ENCODE results near the gene PSPC1. TPM values are rescaled to one million over a fixed set of nuclear protein-coding genes. Genes with fewer than 3 reads are reported as not detected.
A peak's percentile ranks its signal among the peaks of the same experiment; 100 is the strongest.

The PSPC1 gene
- total RNA-seq, 1 donor from 2014 or later: 86.7 TPM

- no peak for DNase-seq (ENCODE audit: low spot score in 2 of 2, unreplicated experiment in 2 of 2)
- H3K4me1 Mint-ChIP-seq: no peaks in the 10 kb centered on the region
- no peaks in the 10 kb centered on the region for H3K27me3 Mint-ChIP-seq (ENCODE audit: low read depth)
- peaks cover 16% of the 10 kb centered on the region for H3K36me3 Mint-ChIP-seq
- no peak overlapping the region for H3K27ac Mint-ChIP-seq
- TF ChIP-seq, protein P1, sequence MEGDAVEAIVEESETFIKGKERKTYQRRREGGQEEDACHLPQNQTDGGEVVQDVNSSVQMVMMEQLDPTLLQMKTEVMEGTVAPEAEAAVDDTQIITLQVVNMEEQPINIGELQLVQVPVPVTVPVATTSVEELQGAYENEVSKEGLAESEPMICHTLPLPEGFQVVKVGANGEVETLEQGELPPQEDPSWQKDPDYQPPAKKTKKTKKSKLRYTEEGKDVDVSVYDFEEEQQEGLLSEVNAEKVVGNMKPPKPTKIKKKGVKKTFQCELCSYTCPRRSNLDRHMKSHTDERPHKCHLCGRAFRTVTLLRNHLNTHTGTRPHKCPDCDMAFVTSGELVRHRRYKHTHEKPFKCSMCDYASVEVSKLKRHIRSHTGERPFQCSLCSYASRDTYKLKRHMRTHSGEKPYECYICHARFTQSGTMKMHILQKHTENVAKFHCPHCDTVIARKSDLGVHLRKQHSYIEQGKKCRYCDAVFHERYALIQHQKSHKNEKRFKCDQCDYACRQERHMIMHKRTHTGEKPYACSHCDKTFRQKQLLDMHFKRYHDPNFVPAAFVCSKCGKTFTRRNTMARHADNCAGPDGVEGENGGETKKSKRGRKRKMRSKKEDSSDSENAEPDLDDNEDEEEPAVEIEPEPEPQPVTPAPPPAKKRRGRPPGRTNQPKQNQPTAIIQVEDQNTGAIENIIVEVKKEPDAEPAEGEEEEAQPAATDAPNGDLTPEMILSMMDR (IDR thresholded peaks at IDR 0.05; ENCODE audit: unreplicated experiment): no peak
- no peak overlapping the region for H3K4me3 Mint-ChIP-seq
- H3K9me3 Mint-ChIP-seq: no peaks in the 10 kb centered on the region
Measured at GRCh38 chr13:19810996-19811881, 28.5 kb upstream of the PSPC1 start.

- H3K9me3 Mint-ChIP-seq: no peaks in the 10 kb centered on the region
- peaks cover 16% of the 10 kb centered on the region for H3K36me3 Mint-ChIP-seq
- DNase-seq (ENCODE audit: low spot score in 2 of 2, unreplicated experiment in 2 of 2): no peak
- no peak overlapping the region for H3K4me3 Mint-ChIP-seq
- TF ChIP-seq, protein P1 (IDR thresholded peaks at IDR 0.05; ENCODE audit: unreplicated experiment): no peak
- no peak overlapping the region for H3K27ac Mint-ChIP-seq
- no peaks in the 10 kb centered on the region for H3K27me3 Mint-ChIP-seq (ENCODE audit: low read depth)
- no peaks in the 10 kb centered on the region for H3K4me1 Mint-ChIP-seq
Measured at GRCh38 chr13:19810151-19810550, 27.4 kb upstream of the PSPC1 start.

DNA sequence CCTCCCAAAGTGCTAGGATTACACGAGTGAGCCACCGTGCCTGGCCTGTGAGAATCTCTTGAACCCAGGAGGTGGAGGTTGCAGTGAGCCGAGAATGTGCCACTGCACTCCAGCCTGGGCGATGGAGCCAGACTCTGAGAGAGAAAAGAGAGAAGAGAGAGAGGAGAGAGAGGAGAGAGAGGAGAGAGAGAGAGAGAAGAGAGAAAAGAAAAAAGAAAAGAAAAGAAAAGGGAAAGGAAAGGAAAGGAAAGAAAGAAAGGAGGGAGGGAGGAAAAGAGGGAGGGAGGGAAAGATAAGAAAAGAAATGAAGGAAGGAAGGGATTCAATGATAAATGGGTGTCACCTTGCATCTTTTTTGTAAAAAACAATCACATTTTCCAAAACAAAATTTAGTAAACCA is 23.0 kb upstream of the PSPC1 start:
- no peak for DNase-seq (ENCODE audit: low spot score in 2 of 2, unreplicated experiment in 2 of 2)
- Mint-ChIP-seq H3K36me3 (peaks cover 7% of the 10 kb centered on the region), H3K4me3 (no peak overlapping the region), H3K27ac (no peak overlapping the region), H3K27me3 (ENCODE audit: low read depth) (no peaks in the 10 kb centered on the region), H3K4me1 (no peaks in the 10 kb centered on the region), H3K9me3 (no peaks in the 10 kb centered on the region)
- TF ChIP-seq, protein P1 (IDR thresholded peaks at IDR 0.05; ENCODE audit: unreplicated experiment): no peak

GRCh38 chr13:19795956-19796355 is 13.2 kb upstream of the PSPC1 start:
- Mint-ChIP-seq H3K4me1 (peaks cover 12% of the 10 kb centered on the region), H3K4me3 (no peak overlapping the region), H3K27ac (peak overlapping the region; percentile 86), H3K9me3 (no peaks in the 10 kb centered on the region), H3K27me3 (ENCODE audit: low read depth) (no peaks in the 10 kb centered on the region), H3K36me3 (peaks cover 15% of the 10 kb centered on the region)
- TF ChIP-seq, protein P1 (IDR thresholded peaks at IDR 0.05; ENCODE audit: unreplicated experiment): no peak
- DNase-seq (ENCODE audit: low spot score in 2 of 2, unreplicated experiment in 2 of 2): no peak

DNA sequence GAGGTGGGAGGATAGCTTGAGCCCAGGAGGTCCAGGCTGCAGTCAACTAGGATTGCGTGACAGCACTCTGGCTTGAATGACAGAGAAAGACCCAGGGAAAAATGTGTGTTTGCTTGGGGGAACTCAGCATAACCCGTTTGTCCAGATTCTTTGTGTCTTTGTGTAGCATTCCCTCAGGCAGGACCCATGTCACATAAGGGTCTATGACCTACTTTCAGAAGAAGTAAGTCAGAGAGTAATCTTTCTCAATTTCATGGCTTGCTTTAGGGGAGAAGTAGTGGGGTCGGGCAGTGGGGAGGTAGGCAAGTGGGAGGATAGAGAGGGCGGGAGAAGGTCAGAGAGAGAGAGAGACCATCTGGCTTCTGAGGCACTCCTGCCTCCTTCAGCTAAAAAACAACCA is 11.9 kb upstream of the PSPC1 start:
- peak overlapping the region; percentile 95 for H3K27ac Mint-ChIP-seq
- peaks cover 12% of the 10 kb centered on the region for H3K4me1 Mint-ChIP-seq
- TF ChIP-seq, protein P1 (IDR thresholded peaks at IDR 0.05; ENCODE audit: unreplicated experiment): no peak
- no peak overlapping the region for H3K4me3 Mint-ChIP-seq
- no peaks in the 10 kb centered on the region for H3K9me3 Mint-ChIP-seq
- peaks cover 12% of the 10 kb centered on the region for H3K36me3 Mint-ChIP-seq
- no peak for DNase-seq (ENCODE audit: low spot score in 2 of 2, unreplicated experiment in 2 of 2)
- H3K27me3 Mint-ChIP-seq (ENCODE audit: low read depth): no peaks in the 10 kb centered on the region
